COLO829 (cell line): ENCODE measurements around the gene FTO.
"Not testable (repeated sequence)": the region's sequence is repeated elsewhere in the genome, so short reads cannot be mapped to it uniquely, and the experiment has no call there.

Source experiments
- DNase-seq: peaks from one replicate; pipeline ENCODE4 v3.0.0; 2012; ENCODE audit warnings: low spot score

The FTO gene

GRCh38 chr16:53827741-53828140, 123.8 kb downstream of the FTO start:
- DNase-seq = peak; percentile 44

- no peak for DNase-seq
Measured at GRCh38 chr16:53829186-53829747, 125.3 kb downstream of the FTO start.

GRCh38 chr16:53832896-53833544, 129.1 kb downstream of the FTO start:
- DNase-seq = no peak

- DNase-seq = no peak
Measured at GRCh38 chr16:53836142-53836541, 132.2 kb downstream of the FTO start.

- DNase-seq = no peak
Measured at GRCh38 chr16:53836680-53837079, 132.7 kb downstream of the FTO start.

GRCh38 chr16:53837426-53837825, 133.5 kb downstream of the FTO start:
- DNase-seq = no peak

GRCh38 chr16:53839150-53839549, 135.2 kb downstream of the FTO start:
- DNase-seq = no peak

GRCh38 chr16:53840456-53840855, 136.5 kb downstream of the FTO start:
- no peak for DNase-seq

- DNase-seq = no peak
Measured at GRCh38 chr16:53841884-53842283, 137.9 kb downstream of the FTO start.

- no peak for DNase-seq
Measured at GRCh38 chr16:53843084-53843483, 139.1 kb downstream of the FTO start.

- no peak for DNase-seq
Measured at GRCh38 chr16:53844804-53845203, 140.8 kb downstream of the FTO start.

- not testable (repeated sequence) for DNase-seq
Measured at GRCh38 chr16:53846549-53846948, 142.6 kb downstream of the FTO start.

GRCh38 chr16:53846971-53847370, 143.0 kb downstream of the FTO start:
- DNase-seq = no peak

GRCh38 chr16:53848277-53848942, 144.5 kb downstream of the FTO start:
- DNase-seq = no peak

- DNase-seq = no peak
Measured at GRCh38 chr16:53848950-53849349, 145.0 kb downstream of the FTO start.

- DNase-seq = no peak
Measured at GRCh38 chr16:53849585-53849984, 145.6 kb downstream of the FTO start.

- DNase-seq = no peak
Measured at GRCh38 chr16:53849994-53850393, 146.0 kb downstream of the FTO start.

- DNase-seq = no peak
Measured at GRCh38 chr16:53852678-53853077, 148.7 kb downstream of the FTO start.

- no peak for DNase-seq
Measured at GRCh38 chr16:53855056-53855455, 151.1 kb downstream of the FTO start.

- no peak for DNase-seq
Measured at GRCh38 chr16:53855511-53855910, 151.6 kb downstream of the FTO start.

GRCh38 chr16:53859995-53860540, 156.1 kb downstream of the FTO start:
- no peak for DNase-seq

GRCh38 chr16:53863861-53864260, 159.9 kb downstream of the FTO start:
- DNase-seq = no peak

- no peak for DNase-seq
Measured at GRCh38 chr16:53864819-53865493, 161.0 kb downstream of the FTO start.
